Measurements from ENCODE around the gene ITPR3.

ITPR3 gene

DNA sequence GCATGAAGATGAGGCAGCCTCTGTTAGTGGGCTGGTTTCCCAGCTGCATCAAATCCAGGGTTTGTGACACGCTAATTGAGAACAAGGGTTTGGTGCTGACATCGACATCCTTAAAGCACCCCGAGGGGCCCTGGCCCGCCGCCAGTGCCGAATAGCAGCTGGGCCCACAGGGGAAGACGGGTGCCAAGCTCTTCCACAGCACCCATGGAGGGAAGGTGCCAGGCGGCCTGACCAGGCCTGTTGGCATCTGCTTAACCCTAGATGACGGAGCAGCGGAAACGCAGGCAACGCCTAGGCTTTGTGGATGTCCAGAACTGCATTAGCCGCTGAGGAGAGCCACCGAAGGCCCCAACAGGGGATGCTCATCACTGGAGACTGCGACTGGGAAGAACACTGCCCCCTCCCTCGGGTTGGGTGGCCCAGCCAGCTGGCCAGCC, 74.3 kb downstream of the ITPR3 start:
- in situ Hi-C loops (cut with HindIII; ENCODE audit: low sequenced_read_pairs), result no loop called here

- in situ Hi-C loops (cut with HindIII; ENCODE audit: low sequenced_read_pairs), result no loop called here
These were observed 75.0 kb downstream of the ITPR3 start for GRCh38 chr6:33696076-33696475.

DNA sequence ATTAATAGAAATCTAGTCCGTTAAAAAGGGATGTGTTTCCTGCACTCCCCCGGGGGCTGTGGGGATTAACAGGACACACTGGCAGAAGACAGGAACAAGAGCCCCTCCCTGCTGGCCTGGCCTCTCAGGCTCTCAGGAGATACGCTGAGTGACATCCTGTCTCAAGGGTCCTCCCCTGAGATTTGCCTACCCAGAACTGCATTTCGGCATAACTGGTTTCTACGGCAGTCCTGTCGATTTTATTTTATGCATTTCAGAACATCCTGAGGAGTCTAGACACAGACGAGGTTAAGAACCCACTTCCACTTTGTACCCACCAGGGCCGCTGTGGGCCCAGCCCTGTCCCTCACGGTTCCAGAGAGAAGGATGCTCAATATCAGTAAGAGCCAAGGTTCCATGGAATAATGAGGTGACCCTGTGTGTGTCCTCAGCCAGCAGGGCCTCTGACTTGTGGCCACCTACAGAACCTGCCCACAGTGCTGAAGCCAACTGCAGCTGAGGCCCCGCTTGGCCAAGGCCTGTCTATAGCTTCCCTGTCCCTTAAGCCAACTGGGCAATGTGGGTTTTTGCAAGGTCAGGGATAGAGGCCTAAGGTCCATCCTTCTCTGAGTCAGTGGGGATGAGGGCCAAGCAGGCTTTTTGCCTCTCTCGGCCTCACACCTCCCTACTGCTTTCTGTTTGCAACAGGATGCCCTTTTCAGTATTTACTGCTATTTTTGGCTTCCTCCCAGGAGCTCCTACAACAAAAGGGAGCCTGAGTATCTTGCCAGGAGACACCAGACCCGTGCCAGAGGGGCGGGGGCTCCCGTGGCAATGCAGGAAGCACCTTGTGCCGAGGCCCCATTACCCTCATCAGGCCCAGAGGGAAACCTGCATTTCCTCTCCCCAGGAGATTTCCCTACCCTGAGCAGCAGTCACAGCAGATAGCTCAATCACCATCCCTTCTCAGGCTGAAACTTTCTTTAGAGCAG, 75.7 kb downstream of the ITPR3 start:
- in situ Hi-C loops (cut with HindIII; ENCODE audit: low sequenced_read_pairs), result no loop called here

GRCh38 chr6:33697845-33698244, 76.7 kb downstream of the ITPR3 start:
- in situ Hi-C loops (cut with HindIII; ENCODE audit: low sequenced_read_pairs), result no loop called here

DNA sequence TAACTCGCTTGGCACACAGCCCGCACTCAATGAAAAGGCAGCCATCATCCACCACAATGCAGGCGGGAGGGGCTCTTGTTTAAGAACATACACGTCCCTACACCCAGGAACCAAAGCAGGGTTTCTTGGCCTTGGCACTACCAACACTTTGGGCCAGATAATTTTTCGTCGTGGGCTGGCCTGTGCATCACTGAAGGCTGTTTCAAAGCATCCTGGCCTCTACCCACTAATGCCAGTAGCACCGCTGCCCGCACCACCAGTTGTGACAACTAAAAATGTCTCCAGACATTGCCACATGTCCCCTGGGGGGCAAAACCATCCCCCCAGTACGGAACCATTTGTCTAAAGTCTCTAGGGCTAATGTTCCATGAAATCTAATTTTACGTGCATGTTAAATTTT, 77.4 kb downstream of the ITPR3 start:
- in situ Hi-C loops (cut with HindIII; ENCODE audit: low sequenced_read_pairs), result no loop called here

- in situ Hi-C loops (cut with HindIII; ENCODE audit: low sequenced_read_pairs), result no loop called here
These were observed 78.0 kb downstream of the ITPR3 start for GRCh38 chr6:33699131-33699530.

DNA sequence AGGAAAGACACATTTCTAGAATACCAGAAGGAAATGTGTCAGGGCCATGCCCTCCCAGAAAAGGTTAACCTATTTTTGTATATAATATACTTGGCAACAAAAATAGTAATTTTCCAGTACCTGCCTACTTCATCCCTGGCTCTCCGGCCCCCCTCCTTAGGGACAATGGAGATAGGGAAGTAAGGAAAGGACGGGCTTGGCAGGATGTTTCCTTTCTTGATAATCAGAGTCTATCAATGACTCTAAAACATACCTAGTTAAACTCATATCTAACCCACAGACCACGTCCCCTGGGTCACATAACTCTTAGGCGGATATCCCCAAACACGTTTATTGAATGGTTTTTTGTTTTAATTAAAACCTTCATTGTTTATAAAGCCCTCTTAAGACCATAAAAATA, 78.6 kb downstream of the ITPR3 start:
- in situ Hi-C loops (cut with HindIII; ENCODE audit: low sequenced_read_pairs), result no loop called here

- in situ Hi-C loops (cut with HindIII; ENCODE audit: low sequenced_read_pairs), result no loop called here
These were observed 79.4 kb downstream of the ITPR3 start for GRCh38 chr6:33700391-33701050.

GRCh38 chr6:33702345-33702977, 81.3 kb downstream of the ITPR3 start:
- in situ Hi-C loops (cut with HindIII; ENCODE audit: low sequenced_read_pairs), result no loop called here

DNA sequence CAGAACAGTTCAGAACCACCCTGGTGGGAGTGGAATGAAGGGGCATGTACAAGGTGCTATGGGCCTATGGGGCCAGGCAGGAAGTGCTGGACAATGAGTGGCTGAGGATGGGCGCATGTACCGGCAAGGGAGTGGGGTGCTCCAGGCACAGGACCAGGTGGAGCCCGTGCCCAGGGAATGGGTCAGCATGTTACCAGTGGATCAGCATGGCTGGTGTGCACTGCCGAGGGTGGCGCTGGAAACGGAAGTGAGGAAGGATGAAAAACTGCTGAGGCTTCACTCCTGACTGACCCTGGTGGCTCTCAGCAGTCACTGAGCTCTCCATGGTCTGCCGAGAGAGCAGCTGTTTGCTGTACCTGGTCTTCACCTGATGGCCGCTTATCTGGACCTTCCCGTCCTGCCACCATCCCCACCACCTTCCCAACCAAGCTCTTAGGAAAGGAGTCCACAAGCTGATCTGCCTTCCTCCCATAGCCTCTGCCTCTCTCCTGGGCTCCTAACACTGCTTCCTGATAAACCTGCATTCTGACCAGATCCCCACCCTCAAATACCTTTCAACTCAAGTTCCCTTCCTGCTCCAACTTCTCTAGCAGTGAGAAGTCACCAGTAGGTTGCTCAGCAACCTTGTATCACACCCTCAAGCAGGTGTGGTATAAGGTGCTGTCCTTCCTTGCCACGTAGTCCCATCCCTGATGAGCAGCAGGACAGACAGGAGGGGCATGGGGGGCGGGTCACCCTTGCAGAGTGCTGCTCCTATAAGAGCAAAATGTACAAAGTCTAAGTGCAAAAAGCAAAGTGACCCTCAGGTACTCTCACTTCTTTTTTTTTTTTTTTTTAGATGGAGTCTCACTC, 83.3 kb downstream of the ITPR3 start:
- in situ Hi-C loops (cut with HindIII; ENCODE audit: low sequenced_read_pairs), result no loop called here

DNA sequence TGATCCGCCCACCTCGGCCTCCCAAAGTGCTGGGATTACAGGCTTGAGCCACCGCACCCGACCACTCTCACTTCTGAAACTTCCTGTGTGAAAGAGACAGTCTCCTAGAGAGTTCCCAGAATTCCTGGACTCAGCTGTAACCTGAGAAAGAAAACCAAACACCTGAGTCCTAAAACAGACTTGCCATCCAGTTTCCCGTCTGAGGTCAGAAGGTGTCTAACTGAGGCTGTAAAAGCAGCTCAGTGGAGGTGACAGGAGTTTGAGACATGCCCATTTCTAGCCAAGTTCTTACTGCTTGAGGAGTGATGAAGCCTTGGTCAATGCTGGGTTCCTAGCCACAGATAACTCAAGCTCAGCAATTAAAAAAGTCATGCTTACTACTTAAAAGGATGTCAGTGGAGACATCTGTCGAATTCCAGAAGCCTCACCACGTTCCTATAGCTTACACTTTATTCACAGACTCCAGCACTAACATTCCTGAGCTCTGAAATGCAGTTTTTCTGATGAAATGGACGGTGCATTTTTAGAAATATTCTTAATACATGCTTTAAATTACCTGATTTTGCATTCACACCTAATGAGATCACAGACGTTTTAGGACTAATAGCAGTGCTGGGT, 84.3 kb downstream of the ITPR3 start:
- in situ Hi-C loops (cut with HindIII; ENCODE audit: low sequenced_read_pairs), result no loop called here

GRCh38 chr6:33705955-33706725, 85.0 kb downstream of the ITPR3 start:
- in situ Hi-C loops (cut with HindIII; ENCODE audit: low sequenced_read_pairs), result no loop called here

DNA sequence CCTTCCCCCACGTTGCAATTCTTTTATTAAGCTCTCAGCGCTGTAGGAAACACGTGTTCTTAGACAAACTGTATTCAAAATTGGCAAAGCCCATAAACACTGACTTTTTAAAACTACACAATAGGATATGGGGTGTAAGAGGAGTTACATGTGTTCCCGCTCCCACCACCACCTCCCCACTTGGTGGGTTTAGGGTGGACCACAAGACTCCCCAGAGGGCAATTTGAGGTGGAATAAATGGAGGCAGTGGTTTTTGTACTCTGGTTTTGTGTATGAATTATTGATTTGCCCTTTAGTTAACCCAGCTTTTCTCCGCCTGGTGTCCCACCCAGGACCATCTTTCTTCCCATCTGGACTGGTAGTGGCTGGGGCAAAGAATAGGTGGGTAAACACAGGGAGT, 86.6 kb downstream of the ITPR3 start:
- in situ Hi-C loops (cut with HindIII; ENCODE audit: low sequenced_read_pairs), result no loop called here

GRCh38 chr6:33708516-33709204, 87.5 kb downstream of the ITPR3 start:
- in situ Hi-C loops (cut with HindIII; ENCODE audit: low sequenced_read_pairs), result no loop called here

GRCh38 chr6:33709605-33710295, 88.6 kb downstream of the ITPR3 start:
- in situ Hi-C loops (cut with HindIII; ENCODE audit: low sequenced_read_pairs), result no loop called here

DNA sequence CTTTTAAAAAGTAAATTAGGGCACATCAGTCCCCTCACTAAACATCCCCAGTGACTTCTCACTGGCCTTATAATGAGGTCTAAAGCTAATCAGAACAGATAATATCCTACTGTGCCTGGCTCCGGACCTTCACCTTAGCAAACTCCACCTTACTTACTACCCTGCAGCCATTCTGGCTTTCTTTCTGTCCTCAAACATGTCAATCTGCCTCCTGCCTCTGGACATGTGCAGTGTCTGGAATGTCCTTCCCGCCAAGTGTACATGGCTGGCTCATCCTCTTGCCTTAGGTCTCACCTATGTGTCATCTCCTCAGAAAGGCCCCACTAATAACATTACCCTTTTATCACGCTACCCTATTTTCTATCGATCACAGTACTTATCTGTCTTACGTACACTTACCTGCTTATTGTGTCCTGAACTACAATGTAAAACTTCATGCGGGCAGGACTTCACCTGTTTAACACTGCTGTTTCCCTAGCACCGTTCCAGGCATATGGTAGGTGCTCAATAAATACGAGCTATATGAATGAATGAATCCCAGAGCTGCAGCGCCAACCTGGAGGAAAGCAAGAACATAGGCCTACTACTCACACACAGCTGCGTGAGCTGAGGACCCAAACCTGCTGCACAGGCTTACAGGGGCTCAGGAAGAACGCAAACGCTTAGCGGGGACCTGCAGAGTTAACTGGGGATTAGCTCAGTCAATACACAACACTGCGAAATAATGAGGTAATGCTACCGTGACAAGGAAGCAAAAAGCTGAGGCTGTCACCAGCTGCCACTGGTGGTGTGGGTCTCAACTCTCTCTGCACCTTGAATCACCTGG, 89.4 kb downstream of the ITPR3 start:
- in situ Hi-C loops (cut with HindIII; ENCODE audit: low sequenced_read_pairs), result no loop called here
